Esophagus (tissue), 2 donors: ENCODE data around the gene RGS7. TPM values are rescaled to one million over a fixed set of nuclear protein-coding genes. Genes with fewer than 3 reads are reported as not detected.

Source experiments
- H3K27ac ChIP-seq, 2 donors: one replicate each; pipeline ENCODE4 v1.5.1; 2013; ENCODE audit warnings: low read depth in 2 of 2, mild to moderate bottlenecking in 2 of 2, inconsistent platforms in 1 of 2, low read length in 1 of 2, moderate library complexity in 1 of 2
- H3K27me3 ChIP-seq, 2 donors: one replicate each; pipeline ENCODE4 v1.6.1; 2013; ENCODE audit warnings: low read length in 2 of 2, control low read depth in 1 of 2, mild to moderate bottlenecking in 1 of 2; ENCODE audit not compliant: insufficient read depth in 2 of 2, control insufficient read depth in 1 of 2
- H3K36me3 ChIP-seq, 2 donors: one replicate each; pipeline ENCODE4 v1.6.1; 2013; ENCODE audit warnings: low read length in 1 of 2; ENCODE audit not compliant: control insufficient read depth in 2 of 2, insufficient read depth in 2 of 2
- H3K4me1 ChIP-seq, 2 donors: one replicate each; pipeline ENCODE4 v1.6.1; 2013; ENCODE audit warnings: low read length in 1 of 2; ENCODE audit not compliant: control insufficient read depth in 2 of 2, insufficient read depth in 2 of 2
- H3K4me3 ChIP-seq, 2 donors: one replicate each; pipeline ENCODE4 v1.5.1; 2013; ENCODE audit warnings: low read length in 2 of 2, mild to moderate bottlenecking in 2 of 2, low read depth in 1 of 2, moderate library complexity in 1 of 2
- H3K9me3 ChIP-seq, 2 donors: one replicate each; pipeline ENCODE4 v1.6.1; 2013; ENCODE audit warnings: mild to moderate bottlenecking in 2 of 2, low read depth in 1 of 2, low read length in 1 of 2, moderate library complexity in 1 of 2; ENCODE audit not compliant: control insufficient read depth in 2 of 2, insufficient read depth in 1 of 2
- WGBS, 2 donors: extraction: QIAGEN DNeasy Blood & Tissue Kit; methylation state at CpG; one replicate each; pipeline ENCODE4 v1.1.7; 2013; 5-methylcytosine and 5-hydroxymethylcytosine counted together
- polyA plus RNA-seq, 2 donors: library from polyadenylated mRNA; stranded (reverse); fragments of 200-250 nt; gene quantifications; one replicate each; pipeline ENCODE4 v1.2.3, GENCODE V29; 2013
- donor health status: healthy with polysubstance abuse.
- donor health status: Bipolar disorder and iron deficiency.

The RGS7 gene
- polyA plus RNA-seq, 2 donors: 0.02 TPM; not detected in 1

DNA sequence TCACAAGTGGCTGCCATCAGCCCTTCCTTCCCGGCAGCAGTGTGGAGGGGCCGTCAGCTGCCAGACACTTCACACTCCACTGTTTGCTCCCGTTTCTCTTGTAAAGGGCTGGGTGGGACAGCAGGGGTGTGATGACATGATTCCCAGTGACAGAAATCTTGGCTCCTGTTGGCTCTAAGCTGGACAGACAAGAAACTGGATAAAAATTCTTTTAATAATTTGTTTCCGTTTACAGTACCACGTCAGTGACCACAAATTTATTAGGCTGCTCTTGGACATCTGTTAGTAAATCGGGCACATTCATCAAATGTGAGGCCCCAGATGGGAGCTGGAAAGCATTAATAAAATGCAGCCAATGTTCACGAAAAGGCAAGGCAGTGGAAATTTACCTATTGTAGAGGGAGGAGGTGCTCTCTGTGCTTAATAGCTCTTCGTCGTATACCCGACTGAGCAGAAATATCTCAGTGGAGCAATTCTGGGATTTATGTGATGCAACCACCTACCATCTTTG, 391.4 kb downstream of the RGS7 start:
- Histone ChIP-seq H3K4me3 (no peak overlapping the region), H3K36me3 (no peaks in the 10 kb centered on the region), H3K27ac (no peak overlapping the region), H3K9me3 (no peaks in the 10 kb centered on the region), H3K4me1 (no peaks in the 10 kb centered on the region), H3K27me3 (no peaks in the 10 kb centered on the region)
- 37 to 41% methylated on average over 10 of the region's 10 CpGs for WGBS, 2 donors

- Histone ChIP-seq H3K27ac (no peak overlapping the region), H3K4me3 (no peak overlapping the region), H3K4me1 (no peaks in the 10 kb centered on the region), H3K9me3 (no peaks in the 10 kb centered on the region), H3K27me3 (no peaks in the 10 kb centered on the region), H3K36me3 (no peaks in the 10 kb centered on the region)
- 77 to 79% methylated on average over 4 of the region's 4 CpGs for WGBS, 2 donors
Observed at GRCh38 chr1:240962086-240962485, 394.9 kb downstream of the RGS7 start.

DNA sequence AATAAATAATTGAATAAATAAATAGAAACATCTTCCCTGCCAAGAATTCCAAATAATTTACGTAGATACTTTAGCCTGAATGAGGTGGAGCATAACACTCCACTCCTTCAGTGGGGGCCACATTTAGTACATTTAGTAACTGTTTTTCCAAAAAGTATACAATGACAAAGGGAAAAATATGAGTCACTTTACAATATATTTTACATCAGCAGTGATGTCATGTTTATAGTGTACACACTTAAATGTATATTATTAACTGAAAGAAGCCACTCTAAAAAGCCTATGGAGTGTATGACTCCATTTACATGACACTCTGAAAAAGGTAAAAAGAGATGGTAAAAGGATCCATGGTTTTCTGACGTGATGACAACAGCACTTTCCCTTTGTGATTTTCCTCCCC, 400.6 kb downstream of the RGS7 start:
- Histone ChIP-seq H3K36me3 (no peaks in the 10 kb centered on the region), H3K27ac (no peak overlapping the region), H3K27me3 (no peaks in the 10 kb centered on the region), H3K9me3 (no peaks in the 10 kb centered on the region), H3K4me1 (no peaks in the 10 kb centered on the region), H3K4me3 (no peak overlapping the region)
- 71 to 73% methylated on average over 2 of the region's 2 CpGs for WGBS, 2 donors

- no peaks in the 10 kb centered on the region for H3K36me3 ChIP-seq
- H3K4me1 ChIP-seq: no peaks in the 10 kb centered on the region
- H3K27me3 ChIP-seq: no peaks in the 10 kb centered on the region
- H3K4me3 ChIP-seq: no peak overlapping the region
- WGBS, 2 donors: 46 to 47% methylated on average over 2 of the region's 2 CpGs
- no peak overlapping the region for H3K27ac ChIP-seq
- no peaks in the 10 kb centered on the region for H3K9me3 ChIP-seq
Observed at GRCh38 chr1:240956020-240956419, 401.0 kb downstream of the RGS7 start.

DNA sequence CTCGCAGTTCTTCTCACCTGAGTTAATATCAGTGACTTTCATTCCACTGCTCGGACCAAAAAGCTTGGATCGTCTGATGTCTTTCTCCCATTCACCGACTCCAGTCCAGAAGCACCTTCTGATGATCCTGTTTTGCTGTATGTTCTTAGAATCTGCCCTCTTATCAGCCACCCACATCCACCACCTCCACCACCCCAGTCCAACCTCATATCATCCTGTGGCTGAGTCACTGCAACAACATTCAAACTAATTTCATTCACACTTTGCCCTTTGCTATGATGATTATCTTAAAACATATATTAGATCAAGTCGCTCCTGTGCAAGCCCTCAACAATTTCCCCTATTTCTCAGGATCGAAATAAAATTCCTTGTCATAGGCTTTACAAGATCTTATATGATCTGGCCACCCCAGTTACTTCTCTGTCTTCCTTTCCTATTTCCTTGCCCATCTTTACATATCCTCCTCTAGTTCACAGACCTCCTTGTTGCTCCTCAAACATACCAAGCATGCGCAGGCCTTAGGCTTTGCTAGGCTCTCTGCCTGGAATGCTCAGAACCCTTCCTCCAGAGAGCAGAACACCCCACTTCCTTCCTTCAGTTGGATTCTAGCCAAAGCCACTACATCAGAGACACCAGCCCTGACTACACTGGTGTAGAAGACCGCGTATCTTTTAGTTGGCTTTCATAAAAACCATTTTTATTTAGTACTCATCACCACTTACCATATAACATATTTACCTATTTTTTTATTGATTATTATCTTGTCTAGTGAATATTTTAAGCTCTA, 409.4 kb downstream of the RGS7 start:
- WGBS, 2 donors: 80 to 87% methylated on average over 9 of the region's 9 CpGs
- Histone ChIP-seq H3K36me3 (no peaks in the 10 kb centered on the region), H3K27me3 (no peaks in the 10 kb centered on the region), H3K4me1 (no peaks in the 10 kb centered on the region), H3K27ac (no peak overlapping the region), H3K4me3 (no peak overlapping the region), H3K9me3 (no peaks in the 10 kb centered on the region)

DNA sequence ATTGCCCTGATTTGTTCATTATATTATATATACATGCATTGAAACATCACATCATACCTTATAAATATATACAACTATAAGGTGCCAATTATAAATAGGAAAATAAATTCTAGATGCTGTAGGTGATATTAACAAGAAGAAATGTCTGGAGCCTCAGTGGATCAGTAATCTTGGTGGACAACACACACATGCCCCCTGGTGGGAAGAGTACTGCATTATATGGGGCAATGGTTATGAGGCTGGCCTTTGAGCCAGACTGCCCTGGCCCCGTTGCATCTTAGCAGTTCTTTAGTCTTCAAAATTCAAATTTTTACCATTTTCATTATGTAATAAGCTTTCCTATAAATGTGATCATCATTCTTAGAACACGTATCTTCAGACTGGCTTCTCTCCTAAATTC, 410.1 kb downstream of the RGS7 start:
- Histone ChIP-seq H3K27me3 (no peaks in the 10 kb centered on the region), H3K36me3 (no peaks in the 10 kb centered on the region), H3K27ac (no peak overlapping the region), H3K9me3 (no peaks in the 10 kb centered on the region), H3K4me3 (no peak overlapping the region), H3K4me1 (no peaks in the 10 kb centered on the region)
- 73 to 83% methylated on average over 2 of the region's 2 CpGs for WGBS, 2 donors

- Histone ChIP-seq H3K9me3 (peaks cover 0 to 2% of the 10 kb centered on the region in 2 donors), H3K36me3 (no peaks in the 10 kb centered on the region), H3K27me3 (no peaks in the 10 kb centered on the region), H3K4me1 (no peaks in the 10 kb centered on the region), H3K27ac (no peak overlapping the region), H3K4me3 (no peak overlapping the region)
- 88 to 92% methylated on average over 4 of the region's 4 CpGs for WGBS, 2 donors
Observed at GRCh38 chr1:240942901-240943300, 414.1 kb downstream of the RGS7 start.

- no peaks in the 10 kb centered on the region for H3K27me3 ChIP-seq
- H3K9me3 ChIP-seq: peaks cover 2 to 3% of the 10 kb centered on the region in 2 donors
- H3K4me1 ChIP-seq: no peaks in the 10 kb centered on the region
- H3K27ac ChIP-seq: no peak overlapping the region
- H3K36me3 ChIP-seq: no peaks in the 10 kb centered on the region
- WGBS, 2 donors: 61 to 64% methylated on average over 12 of the region's 12 CpGs
- no peak overlapping the region for H3K4me3 ChIP-seq
Observed at GRCh38 chr1:240941701-240942370, 415.2 kb downstream of the RGS7 start.

GRCh38 chr1:240936911-240937668, 419.9 kb downstream of the RGS7 start:
- H3K27me3 ChIP-seq: no peaks in the 10 kb centered on the region
- H3K27ac ChIP-seq: no peak overlapping the region
- H3K9me3 ChIP-seq: peaks cover 2 to 3% of the 10 kb centered on the region in 2 donors
- WGBS, 2 donors: 89 to 92% methylated on average over 11 of the region's 11 CpGs
- no peak overlapping the region for H3K4me3 ChIP-seq
- H3K4me1 ChIP-seq: no peaks in the 10 kb centered on the region
- H3K36me3 ChIP-seq: no peaks in the 10 kb centered on the region
